Measurements from ENCODE around the gene ZBTB38. TPM values are rescaled to one million over a fixed set of nuclear protein-coding genes. Genes with fewer than 3 reads are reported as not detected.

The ZBTB38 gene, protein sequence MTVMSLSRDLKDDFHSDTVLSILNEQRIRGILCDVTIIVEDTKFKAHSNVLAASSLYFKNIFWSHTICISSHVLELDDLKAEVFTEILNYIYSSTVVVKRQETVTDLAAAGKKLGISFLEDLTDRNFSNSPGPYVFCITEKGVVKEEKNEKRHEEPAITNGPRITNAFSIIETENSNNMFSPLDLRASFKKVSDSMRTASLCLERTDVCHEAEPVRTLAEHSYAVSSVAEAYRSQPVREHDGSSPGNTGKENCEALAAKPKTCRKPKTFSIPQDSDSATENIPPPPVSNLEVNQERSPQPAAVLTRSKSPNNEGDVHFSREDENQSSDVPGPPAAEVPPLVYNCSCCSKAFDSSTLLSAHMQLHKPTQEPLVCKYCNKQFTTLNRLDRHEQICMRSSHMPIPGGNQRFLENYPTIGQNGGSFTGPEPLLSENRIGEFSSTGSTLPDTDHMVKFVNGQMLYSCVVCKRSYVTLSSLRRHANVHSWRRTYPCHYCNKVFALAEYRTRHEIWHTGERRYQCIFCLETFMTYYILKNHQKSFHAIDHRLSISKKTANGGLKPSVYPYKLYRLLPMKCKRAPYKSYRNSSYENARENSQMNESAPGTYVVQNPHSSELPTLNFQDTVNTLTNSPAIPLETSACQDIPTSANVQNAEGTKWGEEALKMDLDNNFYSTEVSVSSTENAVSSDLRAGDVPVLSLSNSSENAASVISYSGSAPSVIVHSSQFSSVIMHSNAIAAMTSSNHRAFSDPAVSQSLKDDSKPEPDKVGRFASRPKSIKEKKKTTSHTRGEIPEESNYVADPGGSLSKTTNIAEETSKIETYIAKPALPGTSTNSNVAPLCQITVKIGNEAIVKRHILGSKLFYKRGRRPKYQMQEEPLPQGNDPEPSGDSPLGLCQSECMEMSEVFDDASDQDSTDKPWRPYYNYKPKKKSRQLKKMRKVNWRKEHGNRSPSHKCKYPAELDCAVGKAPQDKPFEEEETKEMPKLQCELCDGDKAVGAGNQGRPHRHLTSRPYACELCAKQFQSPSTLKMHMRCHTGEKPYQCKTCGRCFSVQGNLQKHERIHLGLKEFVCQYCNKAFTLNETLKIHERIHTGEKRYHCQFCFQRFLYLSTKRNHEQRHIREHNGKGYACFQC (N-terminal part only)
- total RNA-seq (2014; rRNA removed), result 153 and 164 TPM in 2 replicates
- polyA plus RNA-seq (2012), result 23.5 TPM

- peak; percentile 96 for DNase-seq (ENCODE audit: low read depth)
Observed at GRCh38 chr3:141368062-141368924, at the start of gene ZBTB38. Gene ZBTB38, plus strand, starts transcription at chr3:141368504. Its CDS starts 73,885 bp downstream, at chr3:141442389.

- DNase-seq (ENCODE audit: low read depth), result no peak
Observed at GRCh38 chr3:141320399-141321108, 47.8 kb upstream of the ZBTB38 start.

DNA sequence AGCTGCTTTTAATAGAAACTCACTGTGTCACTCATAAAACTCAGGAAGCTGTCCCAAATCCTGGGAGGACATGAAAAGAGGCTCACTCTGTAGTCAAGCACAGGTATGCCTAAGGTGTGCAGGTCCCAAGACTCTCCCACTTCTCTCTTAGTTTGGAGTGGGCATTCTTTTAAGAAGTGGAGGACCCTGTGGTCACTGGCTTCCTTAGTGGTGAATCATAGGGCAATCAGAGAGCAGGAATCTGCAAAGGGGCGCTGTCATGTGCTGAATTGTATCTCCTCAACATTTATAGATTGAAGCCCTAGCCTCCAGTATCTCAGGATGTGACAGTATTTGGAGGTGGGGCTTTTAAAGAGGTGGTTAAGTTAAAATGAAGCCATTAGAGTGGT is 47.2 kb upstream of the ZBTB38 start:
- peak; percentile 44 for DNase-seq (ENCODE audit: low read depth)

DNA sequence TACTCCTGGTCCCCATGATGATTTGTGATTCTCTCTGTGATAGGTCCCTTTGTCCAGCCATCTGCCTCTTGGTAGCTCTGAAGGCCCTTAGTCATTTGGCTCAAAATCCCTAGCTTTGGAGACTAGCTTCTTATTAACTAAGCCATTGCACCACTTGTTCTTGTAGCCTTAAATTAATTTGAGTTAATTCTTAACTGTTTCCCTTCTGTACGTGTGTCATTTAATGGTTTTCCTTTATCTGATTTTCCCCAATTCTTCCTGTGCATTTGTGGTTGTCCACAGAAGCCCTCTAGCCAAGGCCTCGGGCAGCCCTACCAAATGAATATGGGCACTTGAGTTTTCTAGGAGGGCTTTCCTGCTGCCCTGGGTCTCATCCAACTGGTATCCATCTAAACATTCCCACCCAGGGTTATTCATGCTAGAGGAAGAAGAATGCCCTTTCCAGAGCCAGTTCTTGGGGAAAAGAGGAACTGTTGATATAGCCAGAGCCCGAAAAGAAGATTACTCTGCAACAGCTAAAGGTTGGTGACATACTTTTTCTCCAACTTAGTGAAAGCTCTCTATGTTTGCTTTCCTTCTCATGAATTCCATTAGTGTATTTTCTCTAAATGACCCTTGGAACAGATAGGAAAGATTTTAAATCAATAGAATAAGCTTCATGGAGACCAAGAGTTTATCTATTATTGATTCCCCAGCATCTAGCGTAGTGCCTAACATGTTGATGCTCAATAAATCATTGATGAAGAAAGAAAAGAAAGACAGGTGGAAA is 44.2 kb upstream of the ZBTB38 start:
- DNase-seq (ENCODE audit: low read depth), result no peak

GRCh38 chr3:141326123-141326522 is 42.2 kb upstream of the ZBTB38 start:
- DNase-seq (ENCODE audit: low read depth), result no peak

DNA sequence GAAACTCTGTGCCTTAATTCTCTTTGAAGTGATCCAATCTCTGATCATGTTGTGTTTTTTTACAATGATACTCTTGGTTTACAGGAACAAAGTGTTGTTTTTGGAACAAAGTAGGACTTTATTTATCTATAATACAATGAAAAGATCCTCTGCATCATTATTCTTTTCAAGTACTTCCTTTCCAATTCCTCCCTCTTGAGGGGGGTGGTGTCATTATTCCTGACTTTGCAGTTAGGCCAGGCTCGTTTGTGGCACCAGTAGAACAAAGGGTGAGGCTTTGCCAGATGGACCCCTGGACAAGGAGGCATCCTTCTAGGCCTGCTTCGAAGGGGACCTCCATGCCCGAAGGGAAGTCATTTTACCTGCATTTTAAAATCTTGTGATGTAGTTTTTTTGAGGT is 41.7 kb upstream of the ZBTB38 start:
- no peak for DNase-seq (ENCODE audit: low read depth)

DNA sequence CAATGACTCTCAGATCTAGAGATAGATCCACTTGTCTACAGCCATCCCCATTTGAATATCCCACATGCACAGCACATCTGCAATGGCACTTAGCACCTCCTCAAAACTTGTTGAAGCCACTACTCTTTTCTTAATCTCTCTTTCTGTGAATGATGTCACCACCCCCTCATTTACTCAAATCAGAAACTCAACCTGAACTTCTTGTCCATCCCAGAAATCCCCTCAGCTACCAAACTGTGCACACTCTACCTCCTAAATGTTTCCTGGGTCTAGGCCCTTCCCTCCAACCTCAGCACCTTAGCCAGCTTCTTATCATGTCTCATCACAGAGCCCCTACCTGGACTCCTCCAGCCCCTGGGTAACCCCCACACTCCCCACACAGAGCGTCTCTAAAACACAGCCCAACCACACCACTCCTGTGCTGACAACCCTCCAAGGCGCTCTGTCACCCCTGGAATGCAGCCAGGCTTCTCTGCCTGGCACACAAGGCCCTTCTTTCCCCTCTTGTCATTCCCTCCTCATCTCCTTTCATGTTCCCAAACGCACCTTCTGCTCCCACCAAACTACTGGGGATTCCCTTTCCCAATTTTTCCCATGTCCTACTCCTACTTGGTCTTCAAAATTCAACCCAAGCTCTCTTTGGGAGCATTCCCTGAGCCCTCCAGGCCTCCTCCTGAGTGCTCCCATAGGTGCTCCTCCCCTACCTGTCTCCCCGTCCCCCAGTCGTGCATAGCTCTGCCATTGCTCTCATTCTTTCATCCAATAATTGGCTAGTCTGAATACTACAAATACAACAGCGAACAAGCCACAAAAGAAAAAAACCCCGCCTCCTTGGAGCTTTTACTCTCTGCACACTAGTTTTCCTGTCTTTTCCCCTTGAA is 39.8 kb upstream of the ZBTB38 start:
- no peak for DNase-seq (ENCODE audit: low read depth)

DNA sequence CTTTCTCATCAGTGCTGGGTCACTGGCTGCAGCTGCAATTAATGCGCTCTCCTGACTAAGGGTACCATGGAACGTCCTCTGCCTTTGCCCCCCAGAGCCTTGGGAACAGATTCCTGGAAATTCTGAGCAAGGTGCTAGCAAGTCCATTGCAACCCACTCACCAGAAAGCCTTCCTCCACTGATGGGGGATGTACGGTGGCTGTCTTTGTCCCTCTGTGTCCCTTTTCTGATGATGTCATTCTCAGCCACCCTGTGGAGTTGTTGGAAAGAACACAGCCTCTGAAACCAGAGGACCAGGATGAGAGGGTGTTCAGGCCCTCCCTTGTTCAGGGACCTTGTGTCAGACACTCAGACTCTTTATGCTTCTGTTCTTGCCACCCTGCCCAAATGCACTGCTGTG is 38.1 kb upstream of the ZBTB38 start:
- DNase-seq (ENCODE audit: low read depth), result no peak

- no peak for DNase-seq (ENCODE audit: low read depth)
Observed at GRCh38 chr3:141330718-141331376, 37.5 kb upstream of the ZBTB38 start.

- DNase-seq (ENCODE audit: low read depth), result peak; percentile 98
Observed at GRCh38 chr3:141331377-141332318, 36.7 kb upstream of the ZBTB38 start.

DNA sequence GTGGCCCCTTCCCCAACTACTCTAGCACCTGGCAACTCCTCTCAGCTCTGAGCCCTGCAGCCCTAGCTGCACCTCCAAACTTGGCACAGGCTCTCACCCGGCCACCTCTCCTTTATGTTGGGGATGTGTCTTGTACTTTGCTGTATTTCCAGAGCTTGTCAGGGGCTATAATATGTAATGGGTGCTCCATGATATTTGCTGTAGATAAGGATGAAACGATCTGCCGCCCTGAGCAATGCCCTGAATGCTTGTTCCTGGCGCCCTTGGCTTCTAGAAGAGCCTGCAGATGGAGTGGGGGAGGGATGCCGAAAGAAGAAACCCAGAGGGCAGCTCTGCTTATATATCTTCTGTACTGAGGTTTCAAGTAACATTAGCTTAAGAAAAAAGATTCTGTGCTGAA is 35.9 kb upstream of the ZBTB38 start:
- DNase-seq (ENCODE audit: low read depth), result no peak

DNA sequence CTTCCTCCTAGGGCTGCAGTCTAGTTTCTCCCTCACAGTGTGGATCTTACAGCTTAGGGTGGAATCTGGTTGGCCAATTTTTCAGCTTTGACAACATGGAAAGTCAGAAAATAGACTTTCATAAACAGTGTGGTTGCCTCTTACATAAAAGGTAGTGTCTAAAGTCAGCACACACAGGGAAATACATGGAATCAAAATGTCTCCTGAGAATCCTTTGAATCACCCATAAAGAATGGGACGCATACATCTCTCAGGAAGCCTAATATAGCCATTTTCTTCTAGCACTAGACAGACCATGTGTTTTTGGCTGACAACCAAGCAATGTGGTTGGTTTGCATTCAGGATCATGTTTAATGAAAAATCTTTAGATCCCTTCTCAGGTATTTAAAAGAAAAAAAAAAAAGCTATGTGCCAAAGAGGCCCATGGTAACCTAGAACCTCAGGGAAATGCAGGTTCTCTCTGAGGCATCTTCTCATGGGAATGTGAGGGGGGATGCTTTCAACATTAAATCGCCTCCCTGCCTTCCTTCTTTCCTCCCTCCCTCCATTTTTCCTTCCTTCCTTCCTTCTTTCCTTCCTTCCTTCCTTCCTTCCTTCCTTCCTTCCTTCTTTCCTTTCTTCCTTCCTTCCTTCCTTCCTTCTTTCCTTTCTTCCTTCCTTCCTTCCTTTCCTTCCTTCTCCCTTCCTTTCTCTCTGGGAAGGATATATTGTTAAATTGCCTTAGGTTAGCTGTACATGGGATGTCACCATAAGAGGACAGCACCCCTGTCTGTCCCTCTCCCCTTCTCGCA is 34.3 kb upstream of the ZBTB38 start:
- DNase-seq (ENCODE audit: low read depth), result no peak

DNA sequence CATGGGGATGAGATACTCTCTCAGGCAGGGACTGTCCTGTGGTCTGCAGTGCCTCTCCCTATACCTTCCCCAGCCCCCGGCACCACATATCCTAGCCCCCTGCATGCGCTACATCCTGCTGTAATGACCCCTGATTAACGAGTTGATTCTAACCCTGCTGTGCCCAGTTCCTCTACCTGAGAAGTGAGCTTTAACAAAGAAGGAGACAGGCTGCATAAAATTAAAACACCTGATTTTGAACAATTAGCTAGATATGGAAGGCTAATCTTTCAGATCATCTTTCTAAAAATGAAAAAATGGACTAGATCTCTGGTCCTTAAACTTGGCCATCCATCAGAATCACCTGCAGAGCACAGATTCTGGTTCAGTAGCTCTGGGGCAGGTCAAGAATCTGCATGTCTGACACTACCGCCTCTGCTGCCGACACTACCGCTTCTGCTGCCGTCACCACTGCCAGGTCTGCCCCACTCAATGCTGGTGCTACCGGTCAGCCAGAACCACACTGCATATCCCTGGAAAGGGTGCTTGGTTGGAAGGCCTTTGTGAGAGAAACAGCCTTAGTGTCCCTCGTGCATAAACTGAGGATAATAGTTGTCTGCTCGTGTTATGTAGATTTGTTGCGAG is 33.6 kb upstream of the ZBTB38 start:
- no peak for DNase-seq (ENCODE audit: low read depth)

DNA sequence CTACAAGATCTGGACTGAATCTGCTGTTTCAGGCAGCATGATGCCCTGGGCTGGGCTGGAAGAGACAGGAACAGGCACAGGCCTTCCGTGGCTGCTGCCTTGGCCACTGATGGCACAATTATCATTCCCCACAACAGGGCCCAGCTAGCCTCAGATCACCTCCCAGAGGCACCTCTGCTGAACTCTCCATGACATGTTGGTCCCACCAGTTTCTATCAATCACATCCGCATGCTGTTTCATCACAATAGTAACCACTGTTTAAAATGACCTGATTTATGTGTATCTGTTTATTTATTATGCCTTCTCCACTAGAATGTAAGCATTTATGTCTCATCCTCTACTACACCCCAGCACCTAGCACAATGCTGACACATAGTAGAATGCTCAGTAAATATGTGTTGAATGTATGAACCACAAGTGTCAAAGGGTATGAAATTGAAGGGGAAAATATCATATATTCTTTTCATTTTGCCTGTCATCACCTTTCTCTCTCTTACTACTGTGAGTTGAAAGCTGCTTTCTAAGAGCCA is 32.7 kb upstream of the ZBTB38 start:
- peak; percentile 66 for DNase-seq (ENCODE audit: low read depth)
